MG63 (cell line): ENCODE results near the gene MALRD1. TPM values are rescaled to one million over a fixed set of nuclear protein-coding genes. Genes with fewer than 3 reads are reported as not detected.

ENCODE experiments used
- DNase-seq: peaks from one replicate; pipeline ENCODE4 v3.0.0-alpha.2; 2020
- H3K27me3 ChIP-seq: fragments of 250-450 bp; sonication (Bioruptor Pico); 2 replicates; pipeline ENCODE4 v1.5.1; 2020; ENCODE audit warnings: mild to moderate bottlenecking, moderate library complexity
- H3K36me3 ChIP-seq: fragments of 250-450 bp; sonication (Bioruptor Pico); 2 replicates; pipeline ENCODE4 v1.5.1; 2020; ENCODE audit warnings: mild to moderate bottlenecking, moderate library complexity
- H3K4me3 ChIP-seq: fragments of 250-450 bp; sonication (Bioruptor Pico); 2 replicates; pipeline ENCODE4 v1.5.1; 2020; ENCODE audit warnings: mild to moderate bottlenecking, moderate library complexity
- H3K9me3 ChIP-seq: fragments of 250-450 bp; sonication (Bioruptor Pico); 2 replicates; pipeline ENCODE4 v1.5.1; 2020; ENCODE audit warnings: mild to moderate bottlenecking, moderate library complexity
- total RNA-seq: library from RNA; depleted of rRNA; stranded (reverse); fragments of >200 nt; shearing (Covaris generic); gene quantifications from 2 replicates; pipeline ENCODE4 v1.2.3, GENCODE V29; 2014; ENCODE audit warnings: low replicate concordance

The MALRD1 gene
- total RNA-seq, 1 experiment from 2014 or later = 0.26 TPM

GRCh38 chr10:19546224-19546623 is 497.6 kb downstream of the MALRD1 start:
- no peaks in the 10 kb centered on the region; the same call in 1 of the 2 replicates for H3K9me3 ChIP-seq
- no peak overlapping the region for H3K4me3 ChIP-seq
- no peaks in the 10 kb centered on the region for H3K36me3 ChIP-seq
- DNase-seq = no peak
- no peaks in the 10 kb centered on the region for H3K27me3 ChIP-seq

- no peak for DNase-seq
- H3K9me3 ChIP-seq = no peaks in the 10 kb centered on the region; the same call in 1 of the 2 replicates
- no peaks in the 10 kb centered on the region for H3K27me3 ChIP-seq
- H3K36me3 ChIP-seq = no peaks in the 10 kb centered on the region
- H3K4me3 ChIP-seq = no peak overlapping the region
Measured at GRCh38 chr10:19549503-19549902, 500.9 kb downstream of the MALRD1 start.

- H3K36me3 ChIP-seq = no peaks in the 10 kb centered on the region
- H3K9me3 ChIP-seq = no peaks in the 10 kb centered on the region
- H3K4me3 ChIP-seq = no peak overlapping the region
- DNase-seq = no peak
- no peaks in the 10 kb centered on the region for H3K27me3 ChIP-seq
Measured at GRCh38 chr10:19556666-19557065, 508.1 kb downstream of the MALRD1 start.

- DNase-seq = no peak
- H3K4me3 ChIP-seq = no peak overlapping the region
- no peaks in the 10 kb centered on the region for H3K36me3 ChIP-seq
- H3K27me3 ChIP-seq = no peaks in the 10 kb centered on the region; the same call in 1 of the 2 replicates
- no peaks in the 10 kb centered on the region for H3K9me3 ChIP-seq
Measured at GRCh38 chr10:19561181-19561580, 512.6 kb downstream of the MALRD1 start.

GRCh38 chr10:19563388-19564141 is 515.0 kb downstream of the MALRD1 start:
- Histone ChIP-seq H3K27me3 (no peaks in the 10 kb centered on the region; the same call in 1 of the 2 replicates), H3K9me3 (no peaks in the 10 kb centered on the region), H3K4me3 (no peak overlapping the region), H3K36me3 (no peaks in the 10 kb centered on the region)
- no peak for DNase-seq

- no peaks in the 10 kb centered on the region for H3K27me3 ChIP-seq
- no peak for DNase-seq
- no peaks in the 10 kb centered on the region for H3K36me3 ChIP-seq
- H3K4me3 ChIP-seq = no peak overlapping the region
- no peaks in the 10 kb centered on the region for H3K9me3 ChIP-seq
Measured at GRCh38 chr10:19570120-19570519, 521.5 kb downstream of the MALRD1 start.

- H3K9me3 ChIP-seq = no peaks in the 10 kb centered on the region
- no peak for DNase-seq
- H3K27me3 ChIP-seq = no peaks in the 10 kb centered on the region
- H3K36me3 ChIP-seq = no peaks in the 10 kb centered on the region
- H3K4me3 ChIP-seq = no peak overlapping the region
Measured at GRCh38 chr10:19570991-19571390, 522.4 kb downstream of the MALRD1 start.

- no peak for DNase-seq
Measured at GRCh38 chr10:19572056-19572455, 523.5 kb downstream of the MALRD1 start.

GRCh38 chr10:19576576-19576975 is 528.0 kb downstream of the MALRD1 start:
- Histone ChIP-seq H3K36me3 (no peaks in the 10 kb centered on the region), H3K27me3 (no peaks in the 10 kb centered on the region), H3K4me3 (no peak overlapping the region), H3K9me3 (no peaks in the 10 kb centered on the region)
- DNase-seq = no peak

More at GRCh38 chr10:19572056-19572455, 523.5 kb downstream of the MALRD1 start:
- H3K36me3 ChIP-seq = no peaks in the 10 kb centered on the region
- H3K9me3 ChIP-seq = no peaks in the 10 kb centered on the region
- H3K27me3 ChIP-seq = no peaks in the 10 kb centered on the region
- H3K4me3 ChIP-seq = no peak overlapping the region

- no peak overlapping the region for H3K4me3 ChIP-seq
- H3K36me3 ChIP-seq = no peaks in the 10 kb centered on the region
- H3K9me3 ChIP-seq = no peaks in the 10 kb centered on the region
- no peak for DNase-seq
- H3K27me3 ChIP-seq = no peaks in the 10 kb centered on the region
Measured at GRCh38 chr10:19577381-19577780, 528.8 kb downstream of the MALRD1 start.

- Histone ChIP-seq H3K27me3 (no peaks in the 10 kb centered on the region), H3K36me3 (no peaks in the 10 kb centered on the region), H3K4me3 (no peak overlapping the region), H3K9me3 (no peaks in the 10 kb centered on the region)
- DNase-seq = no peak
Measured at GRCh38 chr10:19577807-19578206, 529.2 kb downstream of the MALRD1 start.

- H3K36me3 ChIP-seq = no peaks in the 10 kb centered on the region
- no peak for DNase-seq
- H3K9me3 ChIP-seq = no peaks in the 10 kb centered on the region
Measured at GRCh38 chr10:19578571-19578970, 530.0 kb downstream of the MALRD1 start.

GRCh38 chr10:19579761-19580545 is 531.4 kb downstream of the MALRD1 start:
- no peak for DNase-seq
- Histone ChIP-seq H3K9me3 (no peaks in the 10 kb centered on the region), H3K27me3 (no peaks in the 10 kb centered on the region), H3K4me3 (no peak overlapping the region), H3K36me3 (no peaks in the 10 kb centered on the region)

More at GRCh38 chr10:19578571-19578970, 530.0 kb downstream of the MALRD1 start:
- no peaks in the 10 kb centered on the region for H3K27me3 ChIP-seq
- H3K4me3 ChIP-seq = no peak overlapping the region

GRCh38 chr10:19580691-19581090 is 532.1 kb downstream of the MALRD1 start:
- Histone ChIP-seq H3K27me3 (no peaks in the 10 kb centered on the region), H3K36me3 (no peaks in the 10 kb centered on the region), H3K9me3 (no peaks in the 10 kb centered on the region), H3K4me3 (no peak overlapping the region)
- DNase-seq = no peak

- Histone ChIP-seq H3K9me3 (no peaks in the 10 kb centered on the region), H3K36me3 (no peaks in the 10 kb centered on the region), H3K27me3 (no peaks in the 10 kb centered on the region), H3K4me3 (no peak overlapping the region)
- DNase-seq = no peak
Measured at GRCh38 chr10:19588608-19589007, 540.0 kb downstream of the MALRD1 start.

GRCh38 chr10:19592276-19592675 is 543.7 kb downstream of the MALRD1 start:
- H3K9me3 ChIP-seq = no peaks in the 10 kb centered on the region
- H3K27me3 ChIP-seq = no peaks in the 10 kb centered on the region
- no peaks in the 10 kb centered on the region for H3K36me3 ChIP-seq
- DNase-seq = peak; percentile 1
- H3K4me3 ChIP-seq = no peak overlapping the region

- Histone ChIP-seq H3K27me3 (no peaks in the 10 kb centered on the region), H3K9me3 (no peaks in the 10 kb centered on the region), H3K36me3 (no peaks in the 10 kb centered on the region), H3K4me3 (no peak overlapping the region)
- DNase-seq = no peak
Measured at GRCh38 chr10:19595212-19595845, 546.7 kb downstream of the MALRD1 start.
